ENCODE measurements around the gene ZC3H12D. TPM values are rescaled to one million over a fixed set of nuclear protein-coding genes. Genes with fewer than 3 reads are reported as not detected.

ZC3H12D gene
- total RNA-seq, 1 donor from 2014 or later: 0.14 TPM

DNA sequence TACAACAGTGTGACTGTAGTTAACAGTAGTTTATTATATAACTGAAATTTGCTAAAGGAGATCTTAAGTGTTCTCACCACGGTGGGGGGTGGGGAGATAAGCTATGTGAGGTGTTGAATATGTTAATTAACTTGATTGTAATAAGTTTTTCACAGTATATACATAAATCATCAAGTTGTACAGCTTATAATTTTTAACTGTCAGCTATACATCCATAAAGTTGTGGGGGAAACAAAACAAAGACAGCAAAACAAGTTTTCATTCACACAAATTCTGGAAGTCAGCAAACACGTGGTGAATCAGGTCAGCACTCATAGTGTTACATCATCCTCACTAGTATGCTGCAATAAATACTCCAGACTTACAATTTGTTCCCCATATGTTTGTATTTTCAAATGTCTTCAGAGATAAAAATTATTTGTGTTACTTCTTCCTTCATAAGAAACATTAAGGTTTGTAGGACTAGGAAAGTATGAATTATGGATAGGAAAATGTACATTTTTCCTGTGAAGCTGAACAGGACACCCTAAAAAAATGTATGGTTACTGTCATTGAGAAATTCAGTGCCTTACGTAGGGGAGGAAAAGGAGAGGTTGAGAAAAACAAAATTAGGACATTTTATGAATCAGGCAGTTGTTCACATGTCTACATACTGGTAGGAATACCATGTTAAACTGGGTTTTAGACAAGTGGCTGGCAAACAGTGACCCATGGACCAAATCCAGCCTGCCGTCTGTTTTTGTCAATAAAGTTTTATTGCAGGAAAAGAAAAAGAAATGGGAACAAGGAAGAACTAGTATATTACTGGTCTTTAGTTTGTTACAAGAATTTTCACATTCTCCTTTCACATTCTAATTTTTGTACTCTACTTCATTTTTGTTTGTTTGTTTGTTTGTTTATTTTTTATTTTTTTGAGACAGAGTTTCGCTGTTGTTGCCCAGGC lies 78.7 kb downstream of the ZC3H12D start:
- no peak for DNase-seq (ENCODE audit: low read depth, low spot score)
- Mint-ChIP-seq H3K27ac (ENCODE audit: unreplicated experiment) (no peak overlapping the region), H3K36me3 (ENCODE audit: low read depth) (peaks cover 32% of the 10 kb centered on the region), H3K9me3 (no peaks in the 10 kb centered on the region), H3K4me3 (no peak overlapping the region), H3K4me1 (no peaks in the 10 kb centered on the region), H3K27me3 (ENCODE audit: low read depth) (no peaks in the 10 kb centered on the region)
- TF ChIP-seq, protein P1, sequence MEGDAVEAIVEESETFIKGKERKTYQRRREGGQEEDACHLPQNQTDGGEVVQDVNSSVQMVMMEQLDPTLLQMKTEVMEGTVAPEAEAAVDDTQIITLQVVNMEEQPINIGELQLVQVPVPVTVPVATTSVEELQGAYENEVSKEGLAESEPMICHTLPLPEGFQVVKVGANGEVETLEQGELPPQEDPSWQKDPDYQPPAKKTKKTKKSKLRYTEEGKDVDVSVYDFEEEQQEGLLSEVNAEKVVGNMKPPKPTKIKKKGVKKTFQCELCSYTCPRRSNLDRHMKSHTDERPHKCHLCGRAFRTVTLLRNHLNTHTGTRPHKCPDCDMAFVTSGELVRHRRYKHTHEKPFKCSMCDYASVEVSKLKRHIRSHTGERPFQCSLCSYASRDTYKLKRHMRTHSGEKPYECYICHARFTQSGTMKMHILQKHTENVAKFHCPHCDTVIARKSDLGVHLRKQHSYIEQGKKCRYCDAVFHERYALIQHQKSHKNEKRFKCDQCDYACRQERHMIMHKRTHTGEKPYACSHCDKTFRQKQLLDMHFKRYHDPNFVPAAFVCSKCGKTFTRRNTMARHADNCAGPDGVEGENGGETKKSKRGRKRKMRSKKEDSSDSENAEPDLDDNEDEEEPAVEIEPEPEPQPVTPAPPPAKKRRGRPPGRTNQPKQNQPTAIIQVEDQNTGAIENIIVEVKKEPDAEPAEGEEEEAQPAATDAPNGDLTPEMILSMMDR (conservative IDR thresholded peaks at IDR 0.05): no peak

DNA sequence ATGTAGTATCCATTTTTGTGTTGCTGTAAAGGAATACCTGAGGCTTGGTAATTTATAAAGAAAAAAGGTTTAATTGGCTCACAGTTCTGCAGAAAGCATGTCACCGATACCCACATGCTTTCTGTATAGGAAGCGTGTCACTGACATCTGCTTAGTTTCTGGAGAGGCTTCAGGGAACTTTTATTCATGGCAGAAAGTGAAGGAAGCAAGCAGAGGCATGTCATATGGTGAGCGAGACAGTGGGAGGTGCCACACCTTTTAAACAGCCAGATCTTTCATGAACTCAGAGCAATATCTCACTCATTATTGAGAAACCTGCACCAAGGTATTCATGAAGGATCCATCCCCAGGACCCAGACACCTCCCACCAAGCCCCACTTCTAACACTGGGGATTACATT lies 81.3 kb downstream of the ZC3H12D start:
- Mint-ChIP-seq H3K9me3 (no peaks in the 10 kb centered on the region), H3K27me3 (ENCODE audit: low read depth) (no peaks in the 10 kb centered on the region), H3K4me3 (no peak overlapping the region), H3K4me1 (no peaks in the 10 kb centered on the region), H3K36me3 (ENCODE audit: low read depth) (peaks cover 43% of the 10 kb centered on the region), H3K27ac (ENCODE audit: unreplicated experiment) (no peak overlapping the region)
- no peak for DNase-seq (ENCODE audit: low read depth, low spot score)
- TF ChIP-seq, protein P1 (conservative IDR thresholded peaks at IDR 0.05): no peak

DNA sequence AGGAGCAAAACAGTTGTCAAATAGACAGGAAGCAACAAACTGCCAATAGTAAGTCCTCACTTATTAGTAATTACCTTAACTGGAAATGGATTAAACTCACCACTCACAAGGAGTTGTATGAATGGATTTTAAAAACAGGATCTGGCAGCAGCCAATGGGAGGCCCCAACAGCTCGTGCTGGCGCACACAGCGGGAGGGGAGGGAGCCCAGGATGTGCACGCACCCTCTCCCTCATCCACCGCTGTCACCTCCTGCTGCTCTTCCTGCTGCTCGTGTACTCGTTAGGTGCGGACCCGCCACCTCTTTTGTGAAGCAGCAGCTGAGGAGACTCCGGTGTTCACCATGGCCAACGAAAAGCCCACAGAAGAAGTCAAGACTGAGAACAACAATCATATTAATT lies 84.8 kb downstream of the ZC3H12D start, which contains the start of gene SUMO4:
TSS of gene SUMO4 (plus strand) at position 213 of the 400 bp plus-strand sequence. CDS start at position 343, 130 bp downstream.
- Mint-ChIP-seq H3K9me3 (no peaks in the 10 kb centered on the region), H3K27me3 (ENCODE audit: low read depth) (no peaks in the 10 kb centered on the region), H3K36me3 (ENCODE audit: low read depth) (peaks cover 57% of the 10 kb centered on the region), H3K4me1 (no peaks in the 10 kb centered on the region), H3K4me3 (no peak within 1 kb of the TSS), H3K27ac (ENCODE audit: unreplicated experiment) (no peak within 1 kb of the TSS)
- DNase-seq (ENCODE audit: low read depth, low spot score): no peak
- TF ChIP-seq, protein P1 (conservative IDR thresholded peaks at IDR 0.05): no peak

DNA sequence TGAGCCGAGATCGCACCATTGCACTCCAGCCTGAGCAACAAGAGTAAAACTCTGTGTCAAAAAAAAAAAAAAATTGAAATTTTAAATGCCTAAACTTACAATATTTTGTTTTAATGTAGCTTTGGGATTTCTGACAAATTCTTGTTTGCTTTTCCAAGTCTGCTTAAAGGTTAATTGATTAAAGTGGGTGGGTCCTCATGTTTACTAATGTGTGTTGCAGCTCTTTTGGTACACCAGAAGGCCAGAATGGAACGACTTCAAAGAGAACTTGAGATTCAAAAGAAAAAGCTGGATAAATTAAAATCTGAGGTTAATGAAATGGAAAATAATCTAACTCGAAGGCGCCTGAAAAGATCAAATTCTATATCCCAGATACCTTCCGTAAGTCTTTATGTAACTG lies 87.4 kb downstream of the ZC3H12D start:
- no peaks in the 10 kb centered on the region for H3K9me3 Mint-ChIP-seq
- no peak overlapping the region for H3K27ac Mint-ChIP-seq (ENCODE audit: unreplicated experiment)
- no peak overlapping the region for H3K4me3 Mint-ChIP-seq
- no peaks in the 10 kb centered on the region for H3K27me3 Mint-ChIP-seq (ENCODE audit: low read depth)
- no peaks in the 10 kb centered on the region for H3K4me1 Mint-ChIP-seq
- TF ChIP-seq, protein P1 (conservative IDR thresholded peaks at IDR 0.05): no peak
- H3K36me3 Mint-ChIP-seq (ENCODE audit: low read depth): peaks cover 40% of the 10 kb centered on the region
- DNase-seq (ENCODE audit: low read depth, low spot score): no peak

Other genes starting within 250 kb of the ZC3H12D start
- 45.1 and 45.2 TPM in 2 replicates for gene TAB2, start 167.3 kb downstream of the ZC3H12D start, total RNA-seq
- 1.8 and 2.4 TPM in 2 replicates for gene SUMO4, start 84.8 kb downstream of the ZC3H12D start, total RNA-seq
- gene PPIL4, start 61.0 kb upstream of the ZC3H12D start, total RNA-seq: 39.5 and 39.9 TPM in 2 replicates
- 18.5 and 20.3 TPM in 2 replicates for gene GINM1, start 81.4 kb upstream of the ZC3H12D start, total RNA-seq
- 15.0 and 15.5 TPM in 2 replicates for gene KATNA1, start 163.7 kb upstream of the ZC3H12D start, total RNA-seq
- 27.4 and 32.7 TPM in 2 replicates for gene LATS1, start 233.1 kb upstream of the ZC3H12D start, total RNA-seq

Data from neural crest cell (in vitro differentiated cells).